Measurements from ENCODE around the gene MEGF11.

DNA sequence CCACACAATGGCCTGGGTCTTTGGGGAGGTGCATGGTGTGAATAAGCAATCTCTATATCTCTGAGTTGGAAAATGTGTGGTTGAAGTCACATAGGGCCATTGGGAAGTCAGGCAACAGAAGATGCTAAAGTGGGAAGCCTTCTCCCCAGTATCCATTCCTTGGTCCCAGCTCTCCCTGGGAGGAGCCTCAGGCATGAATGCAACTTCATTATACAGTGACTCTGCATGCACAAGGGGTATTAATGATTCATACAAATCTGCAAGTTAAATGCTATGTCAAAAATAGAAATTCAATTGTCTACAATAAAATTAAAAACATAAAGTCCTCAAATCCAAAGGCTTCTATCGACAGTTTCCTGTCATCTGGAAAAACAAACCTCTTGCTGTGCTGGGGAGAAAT lies 275.4 kb downstream of the MEGF11 start:
- no peak for TF ChIP-seq EP300 (IDR thresholded peaks at IDR 0.05)
- TF ChIP-seq, protein P1, sequence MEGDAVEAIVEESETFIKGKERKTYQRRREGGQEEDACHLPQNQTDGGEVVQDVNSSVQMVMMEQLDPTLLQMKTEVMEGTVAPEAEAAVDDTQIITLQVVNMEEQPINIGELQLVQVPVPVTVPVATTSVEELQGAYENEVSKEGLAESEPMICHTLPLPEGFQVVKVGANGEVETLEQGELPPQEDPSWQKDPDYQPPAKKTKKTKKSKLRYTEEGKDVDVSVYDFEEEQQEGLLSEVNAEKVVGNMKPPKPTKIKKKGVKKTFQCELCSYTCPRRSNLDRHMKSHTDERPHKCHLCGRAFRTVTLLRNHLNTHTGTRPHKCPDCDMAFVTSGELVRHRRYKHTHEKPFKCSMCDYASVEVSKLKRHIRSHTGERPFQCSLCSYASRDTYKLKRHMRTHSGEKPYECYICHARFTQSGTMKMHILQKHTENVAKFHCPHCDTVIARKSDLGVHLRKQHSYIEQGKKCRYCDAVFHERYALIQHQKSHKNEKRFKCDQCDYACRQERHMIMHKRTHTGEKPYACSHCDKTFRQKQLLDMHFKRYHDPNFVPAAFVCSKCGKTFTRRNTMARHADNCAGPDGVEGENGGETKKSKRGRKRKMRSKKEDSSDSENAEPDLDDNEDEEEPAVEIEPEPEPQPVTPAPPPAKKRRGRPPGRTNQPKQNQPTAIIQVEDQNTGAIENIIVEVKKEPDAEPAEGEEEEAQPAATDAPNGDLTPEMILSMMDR (IDR thresholded peaks at IDR 0.05), result no peak
- no peak for TF ChIP-seq POLR2A (IDR thresholded peaks at IDR 0.05; ENCODE audit: low read depth)
- no peak for TF ChIP-seq POLR2AphosphoS5 (IDR thresholded peaks at IDR 0.05)
